HepG2 (cell line): Measurements from ENCODE around the gene PFKL. TPM values are rescaled to one million over a fixed set of nuclear protein-coding genes. Genes with fewer than 3 reads are reported as not detected.

Source experiments
- ATAC-seq: fragments of 200-7000 bp; cut with Tn5 transposase; 3 replicates; pipeline ENCODE4 v1.9.1; 2020; ENCODE audit warnings: mild to moderate bottlenecking, moderate library complexity
- BruUV-seq: library from RNA; stranded (reverse); fragments of 400-500 nt; replicated peaks from 2 replicates; lab custom pipeline; 2021; lab: Mats Ljungman, UMichigan
- CTCF ChIA-PET: fragments of 300-600 bp; formaldehyde crosslinking; extraction: SDS; loops from one replicate; lab custom pipeline; 2021; ENCODE audit warnings: low total read pairs, inconsistent platforms, low intra/inter-chr PET ratio; lab: Yijun Ruan, JAX
- POLR2A ChIA-PET: fragments of 350-600 bp; sonication (Branson Sonifier 250); formaldehyde crosslinking; loops from one replicate; lab custom pipeline; 2020; ENCODE audit warnings: antibody characterized with exemption, inconsistent platforms; lab: Yijun Ruan, JAX
- DNase-seq: peaks from one replicate; pipeline ENCODE4 v3.0.0-alpha.2; 2015; ENCODE audit warnings: low spot score
- FAIRE-seq: peaks from 3 replicates; lab custom pipeline; 2011; peaks lifted over from hg19 to GRCh38; lab: Jason Lieb, UNC
- H2AFZ ChIP-seq: one replicate; pipeline ENCODE4 v1.6.1; 2011; ENCODE audit warnings: low read length, inconsistent platforms
- H3K27ac ChIP-seq: fragments of 300-600 bp; 3 replicates; pipeline ENCODE4 v1.8.0; 2011; ENCODE audit warnings: mixed run types, mild to moderate bottlenecking, mixed read lengths, low read length, inconsistent platforms; ENCODE audit not compliant: insufficient read depth; ENCODE audit errors: extremely low read length
- H3K27me3 ChIP-seq, 2 experiments: fragments of 200-600 bp in 1 of 2; 2 replicates in 1 of 2; 3 replicates in 1 of 2; pipeline versions ENCODE4 v1.6.0 to v1.8.0; 2011; ENCODE audit warnings: low read length in 2 of 2, mild to moderate bottlenecking in 2 of 2, moderate library complexity in 2 of 2, inconsistent platforms in 1 of 2; ENCODE audit not compliant: insufficient read depth in 2 of 2, control insufficient read depth in 1 of 2
- H3K36me3 ChIP-seq, 2 experiments: fragments of 200-600 bp in 1 of 2; replicated peaks in 1 of 2; 2 replicates in 1 of 2; 3 replicates in 1 of 2; pipeline versions ENCODE4 v1.5.1 to v1.8.0; 2011; ENCODE audit warnings: low read length in 2 of 2, inconsistent platforms in 1 of 2; ENCODE audit not compliant: insufficient read depth in 2 of 2, control insufficient read depth in 1 of 2
- H3K4me1 ChIP-seq: 2 replicates; pipeline ENCODE4 v1.5.1; 2012; ENCODE audit warnings: low read length, inconsistent platforms; ENCODE audit not compliant: insufficient read depth
- H3K4me2 ChIP-seq: 2 replicates; pipeline ENCODE4 v1.6.0; 2011; ENCODE audit warnings: low read depth, low read length, inconsistent platforms
- H3K4me3 ChIP-seq, 3 experiments: fragments of 200-600 bp in 1 of 3; sonication (generic), shearing (Covaris generic) in 1 of 3; replicated peaks in 1 of 3; 2 replicates each; pipeline ENCODE4 v1.5.1; 2011 to 2016; ENCODE audit warnings: low read length in 3 of 3, inconsistent platforms in 2 of 3, low read depth in 2 of 3, mild to moderate bottlenecking in 2 of 3, control low read depth in 1 of 3, mixed read lengths in 1 of 3; ENCODE audit not compliant: insufficient read depth in 1 of 3
- H3K79me2 ChIP-seq: one replicate; pipeline ENCODE4 v1.6.1; 2011; ENCODE audit warnings: low read length, inconsistent platforms; ENCODE audit not compliant: insufficient read depth
- H3K9ac ChIP-seq: 2 replicates; pipeline ENCODE4 v1.6.0; 2011; ENCODE audit warnings: mild to moderate bottlenecking, low read depth, low read length, inconsistent platforms; ENCODE audit not compliant: insufficient read depth
- H3K9me3 ChIP-seq: 2 replicates; pipeline ENCODE4 v1.5.1; 2012; ENCODE audit warnings: mild to moderate bottlenecking, low read length
- H4K20me1 ChIP-seq: 2 replicates; pipeline ENCODE4 v1.6.0; 2011; ENCODE audit warnings: inconsistent platforms, mild to moderate bottlenecking, low read length, moderate library complexity; ENCODE audit not compliant: insufficient read depth
- ADNP ChIP-seq: sonication (generic); formaldehyde crosslinking; IDR thresholded peaks from 2 replicates; pipeline ENCODE4 v1.4.0; 2020; ENCODE audit warnings: missing genetic modification reagents
- ARNTL ChIP-seq: sonication (generic); formaldehyde crosslinking; IDR thresholded peaks from 2 replicates; pipeline ENCODE4 v1.4.0; 2020; ENCODE audit warnings: mild to moderate bottlenecking, missing genetic modification reagents
- ISL2 ChIP-seq: sonication (generic); formaldehyde crosslinking; IDR thresholded peaks from 2 replicates; pipeline ENCODE4 v1.5.0; 2020; ENCODE audit warnings: missing genetic modification reagents
- KDM3A ChIP-seq: IDR thresholded peaks from 2 replicates; pipeline ENCODE4 v1.6.1; 2018; ENCODE audit warnings: low read depth, missing compliant biosample characterization
- MEIS2 ChIP-seq: sonication (generic); formaldehyde crosslinking; IDR thresholded peaks from 2 replicates; pipeline ENCODE4 v1.9.0; 2021; ENCODE audit warnings: mild to moderate bottlenecking, missing genetic modification reagents
- NCOR1 ChIP-seq: fragments of 200-600 bp; sonication (generic); IDR thresholded peaks from 2 replicates; pipeline ENCODE4 v1.7.0; 2017; ENCODE audit warnings: antibody characterized with exemption, low read length, borderline replicate concordance
- NRL ChIP-seq: sonication (generic); formaldehyde crosslinking; IDR thresholded peaks from 2 replicates; pipeline ENCODE4 v1.5.0; 2020; ENCODE audit warnings: missing genetic modification reagents, mild to moderate bottlenecking, moderate library complexity, borderline replicate concordance
- PAXIP1 ChIP-seq: sonication (generic); formaldehyde crosslinking; conservative IDR thresholded peaks from 2 replicates; pipeline ENCODE4 v1.4.0; 2020; ENCODE audit warnings: mild to moderate bottlenecking, missing genetic modification reagents, moderate library complexity
- PBX3 ChIP-seq: sonication (generic); formaldehyde crosslinking; IDR thresholded peaks from 2 replicates; pipeline ENCODE4 v1.8.1; 2023; ENCODE audit warnings: missing genetic modification reagents, inconsistent platforms, borderline replicate concordance
- POLR2A ChIP-seq, 2 experiments: IDR thresholded peaks; 2 replicates each; pipeline ENCODE4 v1.6.1; 2011; ENCODE audit warnings: low read depth in 2 of 2, low read length in 2 of 2, mild to moderate bottlenecking in 1 of 2, moderate library complexity in 1 of 2; ENCODE audit not compliant: insufficient read depth in 1 of 2
- SOX6 ChIP-seq, 2 experiments: fragments of 450-650 bp in 1 of 2; sonication (generic) in 1 of 2; formaldehyde crosslinking in 1 of 2; IDR thresholded peaks; 2 replicates each; pipeline versions ENCODE4 v1.4.0 to v1.6.1; 2017 to 2020; ENCODE audit warnings: antibody characterized with exemption in 1 of 2, mild to moderate bottlenecking in 1 of 2, missing genetic modification reagents in 1 of 2
- THYN1 ChIP-seq: sonication (generic); formaldehyde crosslinking; IDR thresholded peaks from 2 replicates; pipeline ENCODE4 v1.8.1; 2023; ENCODE audit warnings: low read depth, mild to moderate bottlenecking, moderate library complexity, missing genetic modification reagents, borderline replicate concordance
- ZFY ChIP-seq: sonication (generic); formaldehyde crosslinking; IDR thresholded peaks from 2 replicates; pipeline ENCODE4 v1.4.0; 2020; ENCODE audit warnings: missing genetic modification reagents
- ZNF510 ChIP-seq: sonication (generic); formaldehyde crosslinking; IDR thresholded peaks from 2 replicates; pipeline ENCODE4 v1.4.0; 2020; ENCODE audit warnings: low read depth, mild to moderate bottlenecking, missing genetic modification reagents
- ZNF746 ChIP-seq: sonication (generic); formaldehyde crosslinking; IDR thresholded peaks from 2 replicates; pipeline ENCODE4 v1.8.0; 2022; ENCODE audit warnings: mild to moderate bottlenecking, missing genetic modification reagents
- ZSCAN21 ChIP-seq: sonication (generic); formaldehyde crosslinking; IDR thresholded peaks from 2 replicates; pipeline ENCODE4 v1.8.0; 2022; ENCODE audit warnings: mild to moderate bottlenecking, missing genetic modification reagents, moderate library complexity, borderline replicate concordance
- WGBS: methylation state at CpG from one replicate; pipeline ENCODE4 v1.1.6; 2017; ENCODE audit warnings: low lambda C conversion rate; 5-methylcytosine and 5-hydroxymethylcytosine counted together
- in situ Hi-C: cut with HindIII; loops from 2 replicates; pipeline ENCODE4 v1.10.0; 2017; ENCODE audit warnings: low pct_unique_long_range_greater_than_20kb; ENCODE audit not compliant: extremely low pct_ligation_motif_present
- intact Hi-C: fragments of 100-400 bp; cut with micrococcal nuclease; formaldehyde crosslinking; loops from one replicate; pipeline ENCODE4 v1.10.0; 2022; ENCODE audit not compliant: unreplicated experiment
- polyA plus RNA-seq, 8 experiments: library from polyadenylated mRNA; depleted of rRNA in 3 of 8; stranded (reverse) in 7 of 8; unstranded in 1 of 8; fragments of >200 nt; fragmentation: Illumina TruSeq in 4 of 8; extraction: Trizol in 4 of 8; gene quantifications; 2 replicates each; pipeline versions ENCODE4 v1.2.1 to v1.2.3, GENCODE V29; 2011 to 2016; ENCODE audit warnings: low read depth in 4 of 8, missing spikeins in 1 of 8, mixed read lengths in 1 of 8; ENCODE audit not compliant: insufficient read depth in 1 of 8
- total RNA-seq, 5 experiments: library from RNA; depleted of rRNA; stranded (reverse); fragments of >200 nt; fragmentation: Illumina TruSeq; extraction: Trizol; gene quantifications; 2 replicates each; pipeline ENCODE4 v1.2.3, GENCODE V29; 2016; ENCODE audit warnings: low read depth in 1 of 5

PFKL gene
- total and polyA plus RNA-seq, 2 of the 13 experiments (the other 11 are each of a cell fraction or from before 2014, with no cell fraction given): 92.8 to 106 TPM

GRCh38 chr21:44303490-44303981 is 3.7 kb downstream of the PFKL start:
- H2AFZ ChIP-seq: no peak overlapping the region
- BruUV-seq: no TSS peak
- FAIRE-seq: peak; percentile 95
- H3K9ac ChIP-seq: peak overlapping the region; percentile 53
- peaks cover 31% of the 10 kb centered on the region for H3K79me2 ChIP-seq
- under 1% methylated on average over 12 of the region's 12 CpGs for WGBS
- peak overlapping the region in 2 of 3 experiments; percentile 22 to 80; a peak in 4 of 6 replicates for H3K4me3 ChIP-seq
- no peaks in the 10 kb centered on the region for H3K9me3 ChIP-seq
- H3K27ac ChIP-seq: peak overlapping the region; percentile 87
- H4K20me1 ChIP-seq: peaks cover 14% of the 10 kb centered on the region; the same call in 1 of the 2 replicates
- peaks cover 56% of the 10 kb centered on the region for H3K4me1 ChIP-seq
- peaks cover 4 to 18% of the 10 kb centered on the region in 2 experiments; a peak in 3 of 5 replicates for H3K36me3 ChIP-seq
- ChIA-PET CTCF (no interaction called here), POLR2A (interaction anchor here (1.1 to 4.2 kb wide), 5 partner anchors 26 to 202 kb away, joined by 3 to 27 read pairs (median 6); partner anchors contain the start of gene CFAP410)
- DNase-seq: peak; percentile 84
- peak; percentile 53 for ATAC-seq
- no peaks in the 10 kb centered on the region for H3K27me3 ChIP-seq
- intact Hi-C loops (loop anchor here (10.0 kb wide), 1 partner anchor 181 kb away; no protein-coding TSS in a partner anchor), in situ Hi-C loops (loop anchor here (5.0 kb wide), 1 partner anchor 34 kb away; the partner anchor contains the start of gene CFAP410)
- H3K4me2 ChIP-seq: peak overlapping the region; percentile 97
- TF ChIP-seq ISL2 (CRISPR knock-in tag) (no peak; the same call in 1 of the 2 replicates), MEIS2 (CRISPR knock-in tag) (0 out of 2 replicates have a peak, but pooled peaks have one; percentile 46), POLR2A (IDR thresholded peaks at IDR 0.05; ENCODE audit: insufficient read depth in 1 of 2, low read depth in 2 of 2, low read length in 2 of 2) (0 out of 4 replicates have a peak, but pooled peaks of 1 of the 2 experiments have one; percentile 36), ARNTL (no peak), KDM3A (CRISPR knock-in tag) (no peak), ZFY (CRISPR knock-in tag) (peak; percentile 45), ZNF746 (CRISPR knock-in tag) (no peak), PAXIP1 (CRISPR knock-in tag) (peak; percentile 87), PBX3 (CRISPR knock-in tag) (no peak), SOX6 (IDR thresholded peaks at IDR 0.05) (no peak), SOX6 (CRISPR knock-in tag; IDR thresholded peaks at IDR 0.05) (peak; percentile 59; the same call in 1 of the 2 replicates), NRL (CRISPR knock-in tag) (no peak), ZNF510 (CRISPR knock-in tag) (no peak), ADNP (CRISPR knock-in tag) (no peak), ZSCAN21 (CRISPR knock-in tag) (0 out of 2 replicates have a peak, but pooled peaks have one; percentile 19), THYN1 (CRISPR knock-in tag) (no peak), NCOR1 (no peak)
